Measurements from ENCODE around the gene SYTL1. TPM values are rescaled to one million over a fixed set of nuclear protein-coding genes. Genes with fewer than 3 reads are reported as not detected.

The SYTL1 gene
- total RNA-seq, 1 donor from 2014 or later, result 48.5 TPM

DNA sequence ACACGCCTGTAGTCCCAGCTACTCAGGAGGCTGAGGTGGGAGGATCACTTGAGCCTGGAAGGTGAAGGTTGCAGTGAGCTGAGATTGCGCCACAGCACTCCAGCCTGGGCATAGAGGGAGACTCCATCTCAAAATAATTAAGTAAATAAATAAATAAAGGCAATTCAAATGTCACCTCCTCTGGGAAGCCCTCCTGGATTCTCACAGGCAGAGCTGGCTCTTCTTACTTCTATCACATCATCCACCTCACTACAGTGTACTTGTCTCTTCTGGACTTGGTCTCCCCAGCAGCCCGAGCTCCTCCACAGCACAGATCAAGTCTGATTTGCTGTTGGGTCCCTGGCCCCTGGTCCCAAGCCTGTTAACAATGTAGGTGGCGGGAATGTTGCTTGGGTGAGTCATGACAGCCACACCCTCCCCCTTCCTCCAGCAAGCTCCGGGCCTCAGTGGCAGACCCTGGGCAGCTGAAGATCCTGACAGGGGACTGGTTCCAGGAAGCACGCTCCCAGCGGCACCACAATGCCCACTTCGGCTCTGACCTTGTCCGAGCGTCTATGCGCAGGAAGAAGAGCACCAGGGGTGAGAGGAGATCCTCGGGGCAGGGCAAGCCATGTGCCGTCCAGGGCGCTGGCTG is 5.3 kb downstream of the SYTL1 start:
- DNase-seq (ENCODE audit: low spot score), result no peak

DNA sequence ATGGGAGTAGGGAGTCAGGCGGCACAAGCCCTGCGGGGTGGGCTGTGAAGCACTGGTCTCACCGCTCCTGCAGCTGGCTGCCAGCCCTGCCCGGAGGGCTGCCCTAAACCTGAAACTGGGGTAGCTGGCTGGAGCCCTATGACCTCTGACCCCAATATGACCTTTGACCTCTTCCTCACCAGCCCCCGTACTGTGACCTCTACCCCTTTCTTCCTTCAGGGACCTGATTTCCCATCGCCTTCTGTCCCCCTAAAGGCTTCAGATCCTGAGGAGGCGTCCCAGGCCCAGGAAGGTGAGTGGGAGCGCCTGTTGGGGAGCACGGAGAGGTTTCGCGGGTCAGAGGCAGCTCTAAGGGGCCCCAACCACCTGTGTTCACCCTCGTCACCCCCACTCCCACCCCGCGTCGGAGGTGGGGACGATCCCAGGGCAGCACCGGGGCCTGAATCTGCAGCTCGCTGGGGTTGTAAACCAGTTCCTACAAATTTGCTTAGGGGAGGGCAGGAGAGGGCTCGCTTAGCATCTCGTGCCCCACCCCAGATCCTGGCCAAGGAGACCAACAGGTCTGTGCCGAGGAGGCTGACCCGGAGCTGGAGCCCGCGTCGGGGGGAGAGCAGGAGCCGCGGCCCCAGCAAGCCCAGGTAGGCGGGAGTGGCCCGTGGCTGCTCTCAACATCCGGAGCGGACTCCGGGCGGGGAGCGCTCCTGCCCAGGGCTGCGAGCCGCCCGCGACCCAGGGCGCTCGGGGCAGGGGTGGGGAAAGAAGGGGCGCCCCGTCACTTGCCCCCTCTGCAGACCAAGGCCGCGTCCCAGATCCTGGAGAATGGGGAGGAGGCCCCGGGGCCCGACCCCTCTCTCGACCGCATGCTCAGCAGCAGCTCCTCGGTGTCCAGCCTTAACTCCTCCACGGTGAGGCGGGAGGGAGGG is 7.3 kb downstream of the SYTL1 start:
- peak; percentile 68 for DNase-seq (ENCODE audit: low spot score)

DNA sequence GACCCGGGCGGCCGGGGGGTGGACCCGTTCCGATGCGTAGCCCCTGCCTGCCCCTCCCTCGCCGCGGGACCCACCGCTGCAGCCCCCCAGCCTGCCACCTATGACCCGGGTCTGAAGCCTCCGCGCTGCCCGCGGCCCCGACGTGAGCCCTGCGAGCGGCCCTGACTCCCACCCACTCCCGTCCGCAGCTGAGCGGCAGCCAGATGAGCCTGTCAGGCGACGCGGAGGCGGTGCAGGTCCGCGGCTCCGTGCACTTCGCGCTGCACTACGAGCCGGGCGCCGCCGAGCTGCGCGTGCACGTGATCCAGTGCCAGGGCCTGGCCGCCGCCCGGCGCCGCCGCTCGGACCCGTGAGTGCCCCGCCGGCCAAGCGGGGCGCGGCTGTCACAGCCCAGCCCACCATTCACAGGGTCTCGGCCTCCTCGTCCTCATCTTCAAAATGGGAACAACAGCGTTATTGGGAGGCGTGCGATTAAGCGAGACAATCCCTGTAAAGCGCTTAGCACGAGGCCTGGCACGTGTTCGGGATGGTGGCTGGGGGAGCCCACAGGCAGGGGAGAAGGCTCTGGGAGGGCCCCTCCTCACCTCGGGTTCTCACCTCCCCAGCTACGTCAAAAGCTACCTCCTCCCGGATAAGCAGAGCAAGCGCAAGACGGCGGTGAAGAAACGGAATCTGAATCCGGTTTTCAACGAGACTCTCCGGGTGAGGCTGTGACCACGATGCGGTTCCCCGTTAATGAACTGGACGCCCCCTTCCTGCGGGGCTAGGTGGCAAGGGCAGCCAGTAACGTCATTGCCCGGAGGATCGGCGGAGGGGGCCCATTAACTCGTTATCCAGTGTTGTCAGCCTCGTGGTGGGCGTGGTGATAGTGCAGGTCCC is 8.2 kb downstream of the SYTL1 start:
- peak; percentile 64 for DNase-seq (ENCODE audit: low spot score)

DNA sequence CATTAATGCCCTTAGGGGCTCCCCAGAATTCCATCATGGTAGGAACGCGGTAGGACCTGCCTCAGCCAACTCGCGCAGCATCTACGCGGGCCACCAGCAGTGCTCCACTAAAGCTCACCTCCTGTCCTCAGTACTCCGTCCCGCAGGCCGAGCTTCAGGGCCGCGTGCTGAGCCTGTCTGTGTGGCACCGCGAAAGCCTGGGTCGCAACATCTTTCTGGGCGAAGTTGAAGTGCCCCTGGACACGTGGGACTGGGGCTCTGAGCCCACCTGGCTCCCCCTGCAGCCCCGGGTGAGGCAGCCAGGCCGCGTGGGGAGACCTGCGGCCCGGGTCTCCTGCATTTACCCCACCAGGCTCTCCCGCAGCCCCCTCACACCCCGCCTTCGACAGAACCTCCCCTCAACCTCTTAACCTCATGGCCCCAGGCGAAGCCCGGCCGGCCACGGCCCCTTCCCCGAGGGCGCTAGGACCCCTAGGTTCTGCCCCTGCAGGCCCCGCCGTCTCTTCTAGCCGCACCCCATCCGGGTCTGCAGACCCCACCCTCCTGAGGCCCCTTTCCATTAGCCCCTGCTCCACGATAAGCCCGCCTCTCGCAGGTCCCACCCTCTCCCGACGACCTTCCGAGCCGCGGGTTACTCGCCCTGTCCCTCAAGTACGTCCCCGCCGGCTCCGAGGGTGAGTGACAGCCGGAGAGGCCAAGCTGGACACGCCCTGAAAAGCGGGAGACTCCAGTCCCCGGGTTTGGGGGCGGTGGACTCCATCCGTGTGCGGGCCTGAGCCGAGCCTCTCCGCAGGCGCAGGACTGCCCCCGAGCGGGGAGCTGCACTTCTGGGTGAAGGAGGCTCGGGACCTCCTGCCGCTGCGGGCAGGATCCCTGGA is 9.1 kb downstream of the SYTL1 start:
- no peak for DNase-seq (ENCODE audit: low spot score)

DNA sequence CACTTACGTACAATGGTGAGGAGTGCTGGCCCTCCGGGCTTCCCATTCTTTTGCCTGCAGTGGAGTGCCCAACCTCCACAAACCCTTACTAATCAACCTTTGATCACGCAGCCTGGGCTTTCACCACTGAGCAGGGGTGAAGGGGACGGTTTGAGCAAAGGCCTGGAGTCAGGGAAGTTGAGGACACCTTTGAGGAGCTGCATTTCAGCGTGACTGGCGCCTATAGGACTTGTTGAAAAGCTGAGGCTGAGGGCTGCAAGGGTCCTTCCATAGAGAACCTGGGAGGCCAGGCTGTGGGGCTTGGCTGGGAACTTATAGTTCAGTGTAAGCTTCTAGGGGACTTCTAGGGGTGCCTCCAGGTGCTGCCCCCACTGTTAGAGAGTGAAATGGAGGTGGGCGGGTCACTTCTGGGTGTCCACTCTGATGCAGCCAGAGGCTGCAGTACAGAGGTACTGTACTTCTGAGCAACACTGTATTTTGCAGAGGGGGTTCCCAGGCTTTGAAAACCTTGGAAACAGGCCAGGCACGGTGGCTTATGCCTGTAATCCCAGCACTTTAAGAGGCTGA is 9.8 kb downstream of the SYTL1 start:
- DNase-seq (ENCODE audit: low spot score), result no peak

DNA sequence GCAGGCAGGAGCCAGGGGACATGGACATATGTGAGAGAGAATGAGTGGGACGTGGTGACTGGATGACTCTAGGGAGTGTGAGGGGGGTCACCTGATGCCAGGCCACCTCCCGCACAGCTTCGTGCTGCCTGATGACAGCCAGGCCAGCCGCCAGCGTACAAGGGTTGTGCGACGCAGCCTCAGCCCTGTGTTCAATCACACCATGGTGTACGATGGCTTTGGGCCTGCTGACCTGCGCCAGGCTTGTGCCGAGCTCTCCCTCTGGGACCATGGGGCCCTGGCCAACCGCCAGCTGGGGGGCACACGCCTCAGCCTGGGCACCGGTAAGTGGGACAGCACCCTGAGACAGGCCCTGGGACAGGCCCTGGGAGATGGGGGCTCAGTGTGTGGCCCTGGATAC is 11.3 kb downstream of the SYTL1 start:
- no peak for DNase-seq (ENCODE audit: low spot score)

DNA sequence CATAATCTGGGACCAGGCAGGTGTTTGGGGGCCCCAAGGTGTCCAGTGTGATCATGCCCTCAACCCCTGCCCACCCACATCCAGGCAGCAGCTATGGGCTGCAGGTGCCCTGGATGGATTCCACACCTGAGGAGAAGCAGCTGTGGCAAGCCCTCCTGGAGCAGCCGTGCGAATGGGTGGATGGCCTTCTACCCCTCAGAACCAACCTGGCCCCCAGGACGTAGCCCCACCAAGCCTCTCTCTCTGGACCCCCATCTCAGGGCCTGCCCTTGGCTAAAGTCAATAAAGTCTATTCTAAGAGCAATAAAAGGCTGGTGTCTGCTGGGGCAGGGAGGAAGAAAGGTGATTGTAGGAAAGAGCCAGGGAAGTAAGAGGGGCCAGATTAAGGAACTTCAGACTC is 11.8 kb downstream of the SYTL1 start:
- no peak for DNase-seq (ENCODE audit: low spot score)

DNA sequence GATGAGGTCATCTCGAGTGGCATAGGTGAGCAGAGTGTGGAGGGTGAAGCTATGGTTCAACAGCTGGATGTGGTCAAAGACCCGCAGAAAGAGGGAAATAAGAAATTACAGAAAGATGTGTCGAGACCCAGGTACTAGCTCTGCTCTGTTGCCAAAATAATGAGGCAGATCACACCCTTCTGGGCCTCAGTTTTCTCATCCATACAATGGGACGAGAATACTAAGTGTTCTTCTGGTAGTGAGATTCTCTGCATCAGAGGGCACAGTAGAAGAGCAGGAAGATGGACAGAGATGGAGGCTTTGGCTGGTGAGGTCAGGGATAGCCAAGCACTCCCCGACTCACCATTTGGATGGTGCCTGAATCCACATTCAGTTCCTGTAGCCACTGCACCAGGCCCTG is 13.9 kb downstream of the SYTL1 start:
- DNase-seq (ENCODE audit: low spot score), result no peak

DNA sequence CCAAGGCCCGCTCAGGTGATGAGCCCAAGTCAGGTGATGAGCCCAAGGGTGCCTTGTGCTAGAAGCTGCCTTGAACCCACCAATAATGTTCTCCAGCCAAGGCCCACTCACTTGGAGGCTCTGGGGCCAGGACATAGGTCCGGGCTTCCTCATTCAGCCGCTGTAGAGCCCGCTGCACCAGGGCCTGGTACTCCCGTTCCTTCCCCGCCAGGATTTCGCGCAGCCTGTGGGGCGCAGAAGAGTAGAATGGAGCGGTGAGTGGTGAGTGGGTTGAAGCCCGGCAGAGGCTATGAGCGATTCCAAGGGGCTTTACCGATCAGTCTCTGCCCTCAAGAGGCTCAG is 14.4 kb downstream of the SYTL1 start:
- no peak for DNase-seq (ENCODE audit: low spot score)

DNA sequence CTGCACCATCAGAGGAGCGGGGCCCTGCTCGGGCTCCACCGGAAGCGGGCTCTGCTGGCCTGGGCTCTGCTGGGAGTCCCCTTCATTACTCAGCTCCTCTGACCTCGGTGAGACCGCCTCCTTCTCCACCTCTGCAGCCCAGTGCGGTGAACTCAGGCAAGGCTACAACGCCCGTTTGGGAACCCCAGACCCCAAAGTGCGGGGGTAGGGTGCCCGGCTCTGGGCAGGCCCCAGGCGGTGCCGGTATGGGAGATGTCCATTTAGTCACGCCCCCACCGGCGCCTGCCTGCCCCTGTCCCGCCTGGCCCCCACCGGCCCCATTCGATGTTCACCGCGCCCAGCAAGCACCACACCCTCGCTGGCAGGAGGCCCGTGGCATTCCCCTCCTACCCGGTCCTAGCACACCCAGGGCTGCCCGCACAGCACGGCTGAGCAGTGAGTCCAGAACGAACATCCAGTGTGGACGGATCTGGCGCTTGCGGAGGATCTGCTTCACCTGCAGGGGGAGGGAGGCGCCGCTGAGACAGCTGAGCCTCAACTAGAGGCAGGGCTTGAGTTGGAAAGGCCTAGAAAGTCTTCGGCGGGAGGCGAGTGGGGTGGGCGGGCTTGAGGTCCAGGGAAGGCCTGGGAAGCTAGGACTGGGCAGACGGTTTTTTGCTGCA is 14.9 kb downstream of the SYTL1 start:
- DNase-seq (ENCODE audit: low spot score), result peak; percentile 58

DNA sequence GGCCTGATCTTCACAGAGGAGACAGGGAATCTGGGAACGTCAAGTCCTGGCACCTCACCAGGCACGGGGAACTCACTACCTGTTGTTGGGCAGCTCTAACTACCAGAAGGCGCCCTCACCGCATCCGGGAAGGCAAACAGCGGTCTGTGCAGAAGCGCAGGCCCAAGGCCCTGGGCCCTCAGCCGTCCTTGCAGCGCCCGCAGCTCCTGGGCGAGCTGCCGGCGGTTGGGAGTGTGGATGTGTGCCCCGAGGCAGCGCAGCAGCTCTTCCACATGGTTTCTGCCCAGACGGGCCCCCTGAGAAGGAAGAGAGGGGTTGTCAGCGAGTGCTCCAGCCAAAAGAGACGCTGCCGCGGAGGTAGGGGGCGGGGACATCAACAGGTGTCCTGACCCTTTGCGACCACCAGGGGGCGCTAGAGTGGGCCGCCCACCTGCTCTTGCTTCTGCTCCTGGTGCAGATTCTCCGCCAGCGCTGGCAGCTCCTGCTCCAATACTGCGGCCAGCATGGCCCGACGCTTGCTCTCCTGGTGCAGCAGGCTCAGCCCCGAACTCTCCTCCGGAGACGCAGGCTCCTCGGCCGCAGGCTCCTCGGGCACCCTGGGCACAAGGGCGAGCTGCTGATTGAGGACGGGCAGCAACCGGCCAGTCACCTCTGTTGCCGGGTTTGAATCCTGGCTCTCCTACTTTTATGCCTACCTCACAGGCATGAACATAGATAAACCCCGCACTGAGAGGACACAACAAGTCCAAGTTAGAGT is 15.6 kb downstream of the SYTL1 start:
- DNase-seq (ENCODE audit: low spot score), result peak; percentile 64

DNA sequence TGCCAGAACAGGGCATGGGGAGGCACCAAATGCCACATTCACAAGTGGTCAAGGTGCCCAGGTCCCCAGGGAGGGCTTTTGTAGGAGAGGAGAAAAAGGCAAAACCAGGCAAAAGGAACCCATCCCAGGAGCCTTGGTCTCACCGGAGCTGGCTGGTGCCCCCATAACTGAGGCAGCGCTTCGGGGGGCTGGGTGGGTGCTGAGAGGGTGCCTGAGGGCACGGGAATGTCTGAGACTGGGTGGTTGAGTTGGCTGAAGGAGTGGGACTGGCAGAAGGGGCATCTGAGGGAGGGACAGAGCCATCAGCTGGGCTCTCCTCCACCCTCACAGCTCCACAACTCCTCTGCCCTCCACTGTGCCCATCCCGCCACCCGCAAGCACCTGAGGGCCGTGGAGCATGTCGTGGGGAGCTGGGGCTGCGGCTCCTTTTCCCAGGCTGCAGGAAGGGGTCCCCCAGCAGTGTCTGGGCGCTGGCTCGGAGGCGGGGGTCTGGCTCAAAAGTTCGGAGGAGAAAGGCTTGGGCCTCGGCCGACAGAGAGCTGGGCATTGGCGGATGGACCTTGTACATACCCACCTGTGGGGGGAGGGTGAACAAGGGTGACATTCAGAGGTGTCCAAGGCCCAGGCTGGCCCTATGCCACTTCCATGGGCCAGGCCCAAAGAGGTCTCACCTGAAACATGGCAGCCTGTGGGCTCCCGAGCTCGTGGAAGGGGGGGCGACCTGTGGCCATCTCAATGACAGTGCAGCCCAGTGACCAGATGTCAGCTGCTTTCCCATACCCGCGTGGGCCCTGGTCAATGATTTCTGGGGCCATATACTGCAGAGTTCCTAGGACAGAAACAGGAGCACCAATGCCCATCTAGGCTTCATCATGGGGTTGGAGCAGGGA is 16.5 kb downstream of the SYTL1 start:
- DNase-seq (ENCODE audit: low spot score), result no peak

DNA sequence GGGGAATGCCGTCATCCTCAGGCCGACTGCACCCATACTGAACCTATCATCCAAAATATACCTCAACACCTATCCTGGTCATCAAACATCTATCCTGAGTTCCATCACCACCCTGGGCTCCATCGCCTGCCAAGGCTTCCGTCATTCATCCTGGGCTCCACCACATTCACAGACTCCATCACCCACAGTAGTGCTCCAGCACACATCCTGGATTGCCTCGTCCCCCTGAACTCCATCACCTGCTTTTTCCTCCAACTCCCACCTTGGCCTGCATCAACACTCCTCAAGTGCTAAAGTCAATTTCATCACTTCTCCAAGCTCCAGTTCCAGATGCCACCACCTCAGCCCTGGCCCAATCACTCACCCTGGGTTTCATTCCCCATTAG is 17.1 kb downstream of the SYTL1 start:
- no peak for DNase-seq (ENCODE audit: low spot score)

DNA sequence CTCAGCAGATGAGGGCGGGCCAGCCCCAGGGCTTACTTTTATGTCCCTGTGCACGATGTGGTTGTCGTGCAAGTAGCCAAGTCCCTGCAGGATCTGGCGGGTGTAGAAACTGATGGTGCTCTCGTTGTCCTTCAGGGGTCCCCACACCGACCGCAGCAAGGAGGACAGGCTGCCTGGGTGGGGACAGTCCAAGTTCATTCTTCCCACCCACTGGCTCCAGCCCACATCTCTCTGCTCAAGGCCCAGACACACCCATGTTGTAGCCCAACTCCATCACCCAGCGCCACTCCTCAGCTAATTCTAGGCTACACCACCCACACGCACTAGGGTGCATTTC is 18.0 kb downstream of the SYTL1 start:
- DNase-seq (ENCODE audit: low spot score), result no peak

DNA sequence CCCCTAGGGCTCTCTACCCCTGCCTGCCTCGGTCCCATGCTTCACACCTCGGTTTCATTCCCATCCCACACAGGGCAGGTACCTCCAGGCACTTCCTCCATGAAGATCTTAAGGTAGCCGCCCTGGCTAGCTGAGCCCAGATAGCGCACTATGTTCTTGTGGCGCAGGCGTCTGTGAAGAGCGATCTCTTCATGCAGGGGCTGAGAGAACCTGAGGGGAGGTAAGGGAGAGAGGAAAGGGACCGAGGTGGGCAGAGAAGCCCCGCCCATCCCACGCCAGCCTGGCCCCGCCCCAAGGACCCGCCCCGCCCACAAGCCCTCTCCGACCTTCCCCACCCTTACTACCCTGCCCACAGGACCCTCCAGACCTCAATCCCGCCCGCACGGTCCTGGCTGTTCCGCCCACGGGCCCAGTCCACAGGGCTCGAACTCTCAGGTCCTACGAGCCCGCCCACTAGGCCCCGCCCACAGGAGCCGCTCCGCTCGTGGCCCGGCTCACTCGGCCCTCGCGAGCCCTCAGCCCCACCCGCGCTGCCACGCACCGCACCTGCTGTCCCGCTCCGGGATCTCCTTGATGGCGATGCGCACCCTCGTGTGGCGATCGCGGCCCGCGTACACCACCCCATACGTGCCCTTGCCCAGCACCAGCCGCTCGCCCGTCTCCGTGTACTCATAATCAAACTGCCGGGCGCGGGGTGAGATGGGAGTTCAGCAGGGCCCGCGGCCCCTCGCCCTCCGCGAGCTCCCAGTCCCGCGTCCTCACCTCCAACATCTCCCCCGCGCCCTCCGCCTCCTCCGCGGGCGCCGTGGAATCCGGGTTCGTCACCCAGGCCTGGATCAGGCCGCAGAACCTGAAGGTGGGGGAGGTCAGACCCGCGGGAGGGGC is 18.6 kb downstream of the SYTL1 start:
- DNase-seq (ENCODE audit: low spot score), result no peak

DNA sequence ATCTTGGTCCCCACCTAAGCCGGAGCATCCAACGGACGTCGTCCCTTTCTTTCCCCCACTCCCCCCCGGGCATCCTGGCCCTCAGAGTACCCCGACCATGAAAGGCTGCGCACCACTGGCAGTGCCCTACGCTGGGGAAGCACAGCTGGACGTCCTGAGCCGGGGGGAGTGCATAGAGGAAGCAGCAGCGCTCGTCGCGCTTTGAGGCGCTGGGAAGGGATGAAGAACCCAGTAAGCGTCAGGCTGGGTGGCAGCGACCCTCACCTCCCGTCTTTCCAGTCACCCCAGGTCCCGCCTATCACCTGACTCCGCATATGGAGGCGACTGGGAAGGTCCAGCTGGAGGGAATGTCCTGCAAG is 19.2 kb downstream of the SYTL1 start:
- DNase-seq (ENCODE audit: low spot score), result no peak

DNA sequence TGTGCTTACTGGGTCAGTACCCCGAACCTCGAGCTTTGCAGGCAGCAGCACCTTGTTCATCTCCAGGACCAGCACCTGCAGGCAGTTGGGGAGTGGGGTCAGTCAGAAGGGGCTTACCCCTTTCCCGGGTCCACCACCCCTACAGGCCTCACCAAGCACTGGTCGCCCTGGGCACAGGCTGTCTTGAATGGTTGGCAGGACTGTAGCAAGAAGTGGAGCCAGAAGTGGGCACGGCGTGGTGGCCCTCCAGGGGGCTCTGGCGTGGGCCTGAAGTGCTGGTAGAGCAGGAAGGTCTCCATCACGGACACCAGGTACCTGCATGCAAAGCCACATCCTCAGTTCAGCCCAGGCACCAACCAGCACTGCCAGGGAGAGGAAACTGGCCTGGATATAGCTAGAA is 19.7 kb downstream of the SYTL1 start:
- no peak for DNase-seq (ENCODE audit: low spot score)

Measured in mucosa of gallbladder (tissue), 1 donor.